DMS79 (cell line): ENCODE measurements around the gene FAM83D.
"Not testable (repeated sequence)": the region's sequence is repeated elsewhere in the genome, so short reads cannot be mapped to it uniquely, and the experiment has no call there.

Experiments used
- DNase-seq: peaks from one replicate; lab custom pipeline; 2025; lab: John Stamatoyannopoulos, UW

The FAM83D gene

DNA sequence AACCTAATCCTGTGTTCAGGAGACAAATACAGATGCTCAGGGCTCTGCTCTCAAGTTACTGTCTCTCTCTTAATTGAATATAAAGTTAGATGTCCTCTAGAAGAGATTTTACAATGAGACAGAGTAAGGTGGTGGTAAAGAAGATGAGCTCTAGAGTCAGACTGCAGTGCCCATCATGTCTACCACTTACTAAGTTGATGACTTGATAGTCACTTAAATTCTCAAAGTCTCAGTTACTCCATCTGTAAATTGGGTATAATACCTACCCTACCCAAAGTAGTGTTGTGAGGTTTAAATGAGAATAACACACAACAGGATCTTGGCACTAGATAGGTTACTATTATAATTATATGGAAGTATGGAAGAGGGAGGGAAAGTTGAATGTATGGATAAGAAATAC lies 37.5 kb downstream of the FAM83D start:
- no peak for DNase-seq

DNA sequence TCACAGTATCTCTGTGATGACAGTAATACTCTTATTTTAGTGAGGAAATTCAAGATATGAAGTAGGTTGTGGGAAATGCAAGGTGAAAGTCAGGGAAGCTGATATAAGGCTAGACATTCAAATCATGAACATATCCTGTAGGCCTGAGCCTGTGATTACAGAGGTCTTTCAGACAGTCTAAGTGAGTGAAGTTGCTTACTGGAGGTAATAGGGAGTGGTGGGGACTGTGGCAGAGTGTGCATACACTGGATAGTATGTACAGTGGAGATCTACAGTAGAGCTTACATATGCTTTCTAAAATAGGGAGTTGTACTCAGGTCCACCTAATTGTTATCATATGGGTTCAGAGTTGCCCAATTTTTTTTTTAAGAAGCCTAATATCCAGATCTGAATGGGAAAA lies 39.0 kb downstream of the FAM83D start:
- DNase-seq = no peak

DNA sequence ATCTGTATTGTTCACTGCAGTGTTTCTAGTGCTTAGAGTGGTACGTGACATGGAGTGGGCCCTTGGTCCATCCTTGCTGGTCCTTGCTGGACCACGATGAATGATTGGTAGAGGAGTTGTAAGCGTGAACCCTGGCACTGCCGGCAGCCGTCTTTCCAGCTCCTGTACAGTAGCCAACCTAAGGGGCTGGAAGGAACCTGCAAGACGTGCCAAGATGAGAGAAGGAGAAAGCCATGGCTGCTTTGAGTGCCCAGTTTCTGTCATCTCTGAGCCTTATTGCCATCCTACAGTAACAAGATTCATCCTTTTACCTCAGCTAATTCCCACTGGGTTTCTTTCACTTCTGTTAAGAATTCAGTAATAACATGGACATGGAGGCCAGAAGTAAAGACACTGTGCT lies 41.9 kb downstream of the FAM83D start:
- no peak for DNase-seq

DNA sequence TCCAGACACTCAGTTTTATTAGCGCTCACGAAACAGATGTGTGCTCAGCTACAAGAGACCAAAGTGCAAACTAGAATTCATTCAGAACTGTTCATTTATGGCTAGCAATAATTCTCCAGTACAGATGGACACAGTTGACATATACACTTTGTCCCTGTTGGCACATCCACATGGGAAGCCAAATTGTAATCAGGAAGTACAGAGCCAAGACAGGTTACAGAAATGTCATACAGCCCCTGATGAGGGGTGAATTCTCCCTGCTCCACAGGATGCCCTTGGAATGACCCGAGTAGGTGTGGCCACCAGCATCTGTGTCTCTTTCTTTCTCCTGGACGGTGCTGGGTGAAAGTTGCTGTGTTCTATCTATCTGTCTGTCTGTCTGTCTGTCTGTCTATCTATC lies 43.5 kb downstream of the FAM83D start:
- DNase-seq = no peak

DNA sequence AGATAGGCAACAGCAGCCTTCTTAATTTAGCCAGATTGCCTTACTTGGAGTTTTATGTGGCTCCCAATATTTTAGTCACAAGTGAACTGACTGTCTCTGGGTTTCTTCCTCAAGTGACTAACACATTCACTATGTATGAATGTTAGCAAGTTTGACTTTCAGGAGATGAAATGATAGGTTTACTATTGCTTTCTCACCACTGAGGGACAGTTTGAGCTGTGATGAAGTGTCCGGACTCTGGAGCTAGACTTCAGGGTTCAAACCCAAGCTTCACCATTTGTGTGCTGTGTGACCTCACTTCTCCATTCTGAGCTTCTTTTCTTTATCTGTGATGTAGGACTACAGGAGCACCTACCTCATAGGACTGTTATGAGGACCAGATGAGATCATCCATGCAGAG lies 44.1 kb downstream of the FAM83D start:
- DNase-seq = no peak

DNA sequence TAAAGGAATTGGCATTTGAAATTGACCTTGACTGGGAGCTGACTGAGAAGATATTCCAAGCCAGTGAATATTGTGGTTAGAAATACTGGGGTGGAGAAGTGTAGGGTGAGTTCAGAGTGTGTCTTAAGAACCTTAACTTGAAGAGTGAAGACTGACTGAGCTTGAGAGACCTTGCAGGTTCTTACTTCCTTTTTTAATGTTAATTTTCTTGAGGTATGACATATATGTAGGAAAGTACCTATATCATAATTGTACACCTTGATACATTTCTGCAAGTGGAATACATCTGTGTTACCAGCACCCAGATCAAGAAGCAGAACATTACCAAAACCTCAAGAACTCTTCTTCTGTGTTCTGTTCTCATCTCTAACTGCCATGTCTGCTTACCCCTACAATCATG lies 46.9 kb downstream of the FAM83D start:
- no peak for DNase-seq

DNA sequence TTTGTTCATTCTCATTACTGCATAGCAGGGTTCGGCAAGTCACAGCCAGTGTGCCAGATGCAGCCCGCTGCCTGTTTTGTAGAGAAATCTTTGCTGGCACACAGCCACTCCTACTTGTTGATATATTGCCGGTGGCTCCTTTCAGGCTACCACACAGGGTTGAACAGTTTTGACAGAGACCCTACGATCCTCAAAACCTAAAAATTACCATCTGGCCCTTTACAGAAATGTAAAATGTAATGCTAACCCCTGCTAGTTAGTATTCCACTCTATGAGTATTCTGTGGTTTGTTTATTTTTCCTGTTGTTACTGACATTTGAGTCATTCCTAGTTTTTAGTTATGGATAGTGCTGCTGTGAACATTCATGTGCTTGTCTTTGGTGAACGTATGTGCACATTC lies 47.4 kb downstream of the FAM83D start:
- DNase-seq = no peak

DNA sequence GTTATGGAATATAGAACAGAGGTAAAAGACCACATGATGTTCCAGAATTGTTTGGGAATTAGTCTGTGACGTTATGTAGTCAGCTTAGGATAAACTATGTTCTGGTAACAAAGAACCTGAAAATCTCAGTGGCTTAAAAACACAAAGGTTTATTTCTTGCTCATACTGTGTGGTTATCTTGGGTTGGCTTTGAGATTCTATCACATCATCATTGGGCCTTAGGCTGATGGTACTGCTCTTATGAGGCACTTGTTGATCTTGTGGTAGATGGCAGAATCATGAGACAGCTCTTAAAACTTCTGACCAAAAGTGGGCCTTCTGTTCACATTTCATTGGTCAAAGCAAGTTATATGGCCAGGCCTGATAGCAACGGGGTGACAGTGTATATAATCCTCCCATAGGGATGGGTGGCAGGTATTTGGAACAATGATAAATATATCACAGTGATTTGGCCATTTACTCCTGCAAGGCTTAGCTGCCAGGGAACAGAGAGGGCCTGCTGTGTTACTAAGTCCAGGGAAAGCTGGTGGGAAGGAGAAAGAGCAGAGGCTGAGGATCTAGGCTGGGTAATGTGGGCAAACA lies 49.4 kb downstream of the FAM83D start:
- DNase-seq = no peak

DNA sequence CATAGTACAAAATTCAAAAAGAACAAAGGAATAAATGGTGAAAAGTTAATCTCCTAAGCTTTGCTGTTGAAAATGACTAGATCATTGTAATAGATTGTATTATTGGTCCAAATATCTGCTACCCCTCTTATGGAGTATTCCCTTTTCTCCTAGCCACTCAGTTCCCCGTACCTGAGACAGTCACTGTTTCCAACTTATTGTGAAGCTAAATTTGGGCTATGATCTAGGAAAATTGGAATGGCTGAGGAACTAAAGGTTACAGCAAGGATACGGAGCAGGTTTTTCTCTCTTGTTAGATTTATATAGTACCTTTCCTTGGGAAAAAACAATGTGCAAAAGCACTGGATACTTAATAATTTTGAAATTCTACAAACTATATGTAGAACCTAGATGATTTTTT lies 53.2 kb downstream of the FAM83D start:
- DNase-seq = no peak

DNA sequence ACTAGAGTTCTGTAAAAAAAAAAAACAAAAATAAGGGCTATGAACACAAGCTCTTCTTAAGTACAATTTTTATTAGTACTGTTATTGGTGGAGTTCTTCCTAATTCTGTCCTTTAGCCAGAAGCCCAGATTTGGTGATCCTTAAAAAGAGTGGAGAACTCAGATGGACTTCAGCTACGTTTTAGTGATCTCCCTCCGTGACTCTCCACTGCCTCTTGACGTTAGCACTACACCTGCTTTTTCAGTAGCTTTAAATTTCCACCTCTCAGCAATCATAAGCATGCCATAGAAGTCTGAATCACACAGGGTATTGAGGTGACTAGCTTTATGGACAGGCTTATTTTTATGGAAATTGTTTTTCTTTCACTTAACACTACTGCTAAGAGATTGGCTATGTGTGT lies 53.6 kb downstream of the FAM83D start:
- DNase-seq = no peak

DNA sequence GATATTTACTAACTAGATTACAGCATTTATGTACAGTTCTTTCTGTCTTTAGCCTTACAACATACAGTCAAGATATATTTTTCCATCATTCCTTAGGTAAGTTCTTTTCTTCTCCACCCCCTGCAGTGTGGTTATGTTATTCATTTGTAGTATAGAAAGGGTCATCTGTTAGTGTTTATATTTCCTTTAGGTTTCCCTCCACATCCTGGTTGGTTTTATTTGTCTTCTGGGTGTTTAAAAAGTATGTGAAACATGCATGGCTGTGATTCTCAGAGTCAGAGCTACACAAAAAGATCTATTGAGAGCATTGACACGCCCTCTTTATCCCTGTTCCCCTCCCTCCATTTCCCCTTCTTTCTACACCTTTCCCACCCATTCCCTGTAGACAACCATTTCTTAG lies 56.1 kb downstream of the FAM83D start:
- DNase-seq = no peak

DNA sequence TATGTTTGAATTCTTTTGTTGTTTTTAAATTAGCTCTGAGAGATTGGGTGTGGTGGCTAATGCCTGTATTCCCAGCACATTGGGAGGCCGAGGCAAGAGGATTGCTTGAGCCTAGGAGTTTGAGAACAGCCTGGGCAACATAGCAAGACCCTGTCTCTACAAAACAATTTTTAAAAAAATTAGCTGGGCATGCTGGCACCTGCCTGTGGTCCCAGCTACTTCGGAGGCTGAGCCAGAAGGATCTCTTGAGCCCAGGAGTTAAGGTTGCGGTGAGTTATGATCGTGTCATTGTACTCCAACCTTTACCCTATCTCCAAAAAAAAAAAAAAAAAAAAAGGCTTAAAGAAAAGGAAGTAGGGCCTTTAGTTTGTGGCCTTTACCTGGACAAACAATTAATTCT lies 58.8 kb downstream of the FAM83D start:
- no peak for DNase-seq

DNA sequence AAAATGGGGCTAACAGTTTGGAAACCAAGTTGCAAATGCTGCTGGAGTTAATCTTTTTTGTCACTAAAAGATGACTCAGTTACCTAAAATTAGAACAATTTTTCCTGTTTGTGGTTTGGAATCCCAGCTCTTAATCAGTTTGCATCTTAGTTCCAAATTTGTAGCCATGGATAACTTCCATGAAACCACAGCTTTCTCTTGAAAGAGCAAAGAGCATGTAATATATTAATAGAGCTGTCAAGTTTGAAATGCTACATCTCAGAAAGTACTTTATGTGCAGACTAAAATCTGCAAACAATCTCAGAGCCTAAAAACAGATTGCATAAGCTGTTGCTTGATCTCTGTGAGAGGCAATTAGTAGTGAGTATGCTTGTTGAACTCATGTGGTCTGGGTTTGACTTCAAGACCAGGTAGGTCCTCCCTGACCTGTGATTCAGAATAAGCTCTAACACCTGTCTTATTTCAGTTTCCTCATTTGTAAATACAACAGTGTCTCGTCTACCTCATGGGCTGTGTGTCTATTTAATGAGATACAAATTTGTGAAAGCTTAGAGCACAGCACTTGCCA lies 59.5 kb downstream of the FAM83D start:
- DNase-seq = peak; percentile 28

DNA sequence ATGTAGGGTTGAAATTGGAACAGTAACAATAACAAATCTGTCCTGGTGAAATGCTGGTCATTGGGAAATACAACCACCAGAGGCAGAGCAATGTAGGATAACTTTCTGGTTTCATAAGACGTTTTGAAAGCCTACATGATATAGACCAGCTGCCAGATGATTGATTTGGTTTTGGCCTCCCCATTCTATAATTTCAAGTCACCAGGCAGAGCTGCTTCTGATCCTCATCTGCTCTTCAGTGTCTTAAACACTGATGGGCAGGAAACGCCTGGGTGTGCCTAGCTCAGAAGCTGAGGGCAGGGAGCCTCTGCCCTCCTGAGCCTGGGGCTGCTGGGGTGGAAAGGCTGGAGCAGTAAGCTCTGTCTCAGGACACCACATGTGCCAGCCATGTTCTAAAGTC lies 60.4 kb downstream of the FAM83D start:
- DNase-seq = no peak

DNA sequence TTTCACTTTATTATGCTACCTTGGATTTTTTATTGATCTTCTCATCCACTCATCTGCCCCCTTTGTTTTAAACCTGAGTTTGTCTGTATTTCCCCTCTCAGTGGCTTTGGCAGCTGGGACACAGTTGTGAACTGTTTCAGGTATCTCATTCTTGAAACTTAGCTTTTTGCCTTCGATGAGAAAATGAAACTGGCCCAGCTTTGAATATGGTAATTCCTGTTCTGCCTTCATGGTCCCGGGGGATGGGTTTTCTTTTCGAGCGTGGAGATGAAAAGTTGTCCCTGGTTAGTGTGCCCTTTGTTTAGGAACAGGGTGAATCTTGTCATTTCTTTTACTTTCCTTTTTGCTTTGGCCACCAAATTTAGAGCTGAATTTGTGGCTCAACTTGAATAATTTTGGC lies 61.6 kb downstream of the FAM83D start:
- no peak for DNase-seq

DNA sequence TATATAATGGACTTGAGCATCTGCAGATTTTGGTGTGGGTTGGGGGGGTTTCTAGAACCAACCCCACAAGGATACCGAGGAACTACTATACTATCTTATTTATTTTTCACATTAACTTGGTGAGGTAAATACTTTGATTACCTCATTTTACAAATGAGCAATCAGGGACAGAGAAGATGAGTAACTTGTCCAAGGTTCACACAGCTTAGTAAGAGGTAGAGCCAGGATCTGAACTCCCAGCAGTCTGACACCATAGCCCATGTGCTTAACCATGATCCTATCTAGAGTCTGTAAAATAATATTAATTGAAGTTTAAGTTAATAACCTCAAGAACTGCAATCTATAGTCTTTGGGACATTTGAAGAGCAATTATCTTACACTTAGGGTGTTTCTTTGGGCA lies 64.5 kb downstream of the FAM83D start:
- no peak for DNase-seq

DNA sequence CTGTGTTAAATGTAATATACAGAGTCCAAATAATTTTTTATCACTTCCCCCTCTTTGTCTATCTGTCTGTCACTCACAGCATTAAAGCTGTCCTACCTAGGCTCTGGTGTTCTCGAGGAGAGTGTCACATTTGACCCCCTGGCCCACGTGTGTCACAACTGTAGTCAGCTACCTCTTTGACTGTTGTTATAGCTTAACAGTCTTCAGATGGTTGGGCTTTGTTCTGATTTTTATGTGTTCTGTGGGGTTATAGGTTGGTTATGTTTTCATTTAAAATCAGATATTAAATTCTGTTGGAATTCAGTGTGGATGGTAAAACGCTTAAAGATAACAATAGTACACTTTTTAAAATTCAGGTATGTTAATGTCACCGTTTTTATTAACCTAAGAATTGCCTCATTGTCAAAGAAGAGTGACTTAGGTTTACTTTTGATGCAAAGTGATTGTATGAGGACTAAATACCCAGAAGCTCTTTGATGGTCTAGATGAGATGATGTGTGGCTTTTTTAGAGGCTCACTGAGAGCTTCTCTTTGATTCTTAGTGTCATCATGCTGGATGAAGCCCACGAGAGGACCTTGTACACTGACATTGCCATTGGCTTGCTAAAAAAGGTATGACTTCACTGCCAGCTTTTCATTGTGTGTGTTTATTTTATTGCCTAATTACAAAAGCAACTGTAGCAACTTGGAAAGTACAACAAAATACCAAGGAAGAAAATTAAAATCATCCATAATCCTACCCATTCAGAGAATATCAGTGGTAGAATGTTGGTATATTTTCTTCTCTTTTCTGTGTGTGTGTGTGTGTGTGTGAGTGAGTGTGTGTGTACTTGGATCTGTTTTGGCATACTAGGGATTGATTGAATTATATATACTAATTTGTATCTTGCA lies 65.8 kb downstream of the FAM83D start:
- no peak for DNase-seq

DNA sequence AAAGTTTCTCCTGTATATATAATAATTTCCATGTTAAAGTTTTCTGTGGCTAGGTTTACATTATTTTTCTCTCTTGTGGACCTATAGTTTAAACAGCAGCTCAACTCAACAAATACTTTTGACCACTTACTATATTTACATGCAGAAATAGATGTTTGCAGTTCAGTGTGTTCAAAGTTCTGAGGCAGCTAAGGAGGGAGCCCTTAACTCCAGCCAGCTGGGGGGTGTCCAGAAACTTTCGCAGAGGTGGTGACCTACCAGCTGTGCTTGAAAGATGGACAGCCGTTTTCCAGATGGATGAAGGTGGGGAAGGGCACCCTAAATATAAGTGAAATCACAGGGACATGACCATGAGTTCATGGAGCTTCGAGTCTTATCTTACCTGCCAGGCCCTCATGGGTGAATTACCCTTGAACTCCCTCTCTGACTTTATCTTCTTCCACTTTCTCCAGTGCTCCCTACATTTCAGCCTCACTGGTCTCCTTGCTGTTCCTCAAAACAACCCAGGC lies 69.4 kb downstream of the FAM83D start:
- DNase-seq = no peak

DNA sequence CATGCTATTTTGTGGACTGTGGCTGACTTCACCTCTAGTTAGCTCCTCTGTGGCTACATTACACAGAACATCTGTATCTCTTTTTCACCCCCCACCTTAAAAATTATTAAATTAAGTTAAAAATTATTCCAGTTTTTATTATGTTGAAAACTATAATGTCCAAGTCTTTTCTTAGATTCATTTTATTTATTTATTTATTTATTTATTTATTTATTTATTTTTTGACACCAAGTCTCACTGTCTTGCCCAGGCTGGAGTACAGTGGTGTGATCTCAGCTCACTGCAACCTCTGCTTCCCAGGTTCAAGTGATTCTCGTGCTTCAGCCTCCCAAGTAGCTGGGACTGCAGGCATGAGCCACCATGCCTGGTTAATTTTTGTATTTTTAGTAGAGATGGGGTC lies 70.6 kb downstream of the FAM83D start:
- DNase-seq = not testable (repeated sequence)

DNA sequence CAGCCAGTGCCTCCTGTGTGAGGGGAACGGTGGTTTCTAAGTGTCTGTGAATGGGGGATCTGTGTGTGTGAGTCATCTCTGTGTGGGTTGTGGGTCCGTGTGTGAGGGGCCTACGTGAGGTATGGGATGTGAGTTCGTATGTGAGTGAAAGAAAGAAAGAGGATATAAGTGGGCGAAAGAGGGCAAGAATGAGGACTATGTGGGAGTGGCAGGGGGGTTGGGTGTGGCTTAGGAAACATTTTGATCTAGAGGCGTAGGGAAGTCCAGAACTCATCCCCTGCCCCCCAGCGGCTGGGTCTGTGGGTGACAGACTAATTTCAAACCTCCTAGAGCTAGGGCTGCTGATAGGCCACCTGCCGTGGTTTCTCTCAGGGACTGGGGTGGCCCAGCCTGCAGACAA lies 71.4 kb downstream of the FAM83D start:
- no peak for DNase-seq

DNA sequence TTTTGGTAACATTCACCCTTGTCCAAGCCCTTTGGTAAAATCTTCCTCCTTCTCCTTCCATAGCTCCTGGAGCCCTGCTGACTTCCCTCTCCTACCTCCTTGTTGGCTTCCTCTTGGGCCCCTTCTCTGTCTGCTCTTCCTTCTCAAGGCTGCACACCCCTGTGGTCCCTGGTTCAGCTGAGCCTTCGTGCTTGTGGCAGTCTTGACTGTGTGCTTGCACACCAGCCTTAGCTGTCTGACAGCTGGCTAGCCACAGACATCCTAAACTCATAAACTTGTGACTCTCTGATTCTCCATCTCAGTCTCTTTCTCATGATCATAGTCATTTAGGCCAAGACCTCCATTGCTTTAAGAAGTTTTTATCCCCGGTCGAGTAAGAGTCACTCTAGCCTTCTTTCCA lies 73.0 kb downstream of the FAM83D start:
- DNase-seq = no peak

DNA sequence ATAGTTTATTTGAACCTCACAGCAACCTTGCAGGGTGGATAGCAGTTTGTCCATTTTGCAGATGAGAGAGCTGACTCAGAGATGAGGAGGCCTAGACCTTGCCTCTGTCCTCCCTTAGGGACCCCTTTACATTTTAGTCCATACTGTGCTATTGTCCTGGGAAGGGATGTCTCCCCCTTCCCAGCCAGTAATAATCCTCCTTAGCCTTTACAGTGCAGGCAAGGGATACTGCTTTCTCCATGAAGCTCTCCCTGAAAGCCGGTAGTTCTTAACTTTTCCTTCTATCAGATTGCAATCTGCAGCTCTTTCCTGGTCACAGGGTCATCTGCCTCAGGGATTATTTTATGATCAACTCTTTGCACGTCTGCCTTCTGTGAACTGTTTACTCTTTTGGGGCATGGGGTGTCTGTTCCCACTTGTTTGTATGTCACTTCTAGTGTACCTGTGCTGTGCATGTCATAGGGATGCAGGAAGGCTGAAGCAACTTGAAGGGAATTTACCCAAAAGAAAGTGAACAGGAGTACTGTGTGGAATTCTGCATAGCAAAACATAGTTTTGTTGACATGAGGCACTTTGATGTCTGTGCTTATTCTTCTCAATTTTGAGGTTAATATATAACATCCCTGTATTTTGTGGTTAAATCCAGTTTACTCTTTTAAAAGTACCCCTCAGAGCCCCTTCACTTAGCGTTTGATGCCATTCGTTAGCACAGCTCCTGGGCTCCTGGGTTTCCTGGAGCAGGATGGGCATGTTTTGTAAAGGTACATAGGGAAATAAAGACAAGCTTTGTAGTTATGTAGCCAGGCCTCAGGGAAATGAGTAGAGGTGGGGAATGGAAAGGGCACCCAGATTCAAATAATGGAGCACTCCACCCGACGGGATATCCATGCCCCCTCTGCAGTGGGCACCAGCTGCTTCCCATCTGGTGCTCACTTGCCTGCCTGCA lies 74.0 kb downstream of the FAM83D start:
- no peak for DNase-seq
